HG02970 (cell line): ENCODE data around the gene NECTIN2.
"Not testable (repeated sequence)": the region's sequence is repeated elsewhere in the genome, so short reads cannot be mapped to it uniquely, and the experiment has no call there.

Experiments used
- ATAC-seq: cut with Tn5 transposase; IDR thresholded peaks from one replicate; pipeline ENCODE4 v1.9.1; 2021; ENCODE audit warnings: mild to moderate bottlenecking, moderate library complexity, moderate number of reproducible peaks; ENCODE audit not compliant: unreplicated experiment, low FRiP score

NECTIN2 gene

GRCh38 chr19:44882063-44882462 lies 36.0 kb downstream of the NECTIN2 start:
- no peak for ATAC-seq

GRCh38 chr19:44882619-44883397 lies 36.7 kb downstream of the NECTIN2 start:
- ATAC-seq = not testable (repeated sequence)

GRCh38 chr19:44883922-44884321 lies 37.8 kb downstream of the NECTIN2 start:
- no peak for ATAC-seq

GRCh38 chr19:44884566-44884965 lies 38.5 kb downstream of the NECTIN2 start:
- no peak for ATAC-seq

- ATAC-seq = no peak
These were observed 40.0 kb downstream of the NECTIN2 start for GRCh38 chr19:44886141-44886540.

- ATAC-seq = no peak
These were observed 41.6 kb downstream of the NECTIN2 start for GRCh38 chr19:44887648-44888047.

GRCh38 chr19:44888335-44888734 lies 42.2 kb downstream of the NECTIN2 start:
- not testable (repeated sequence) for ATAC-seq

GRCh38 chr19:44889830-44890365 lies 43.8 kb downstream of the NECTIN2 start:
- ATAC-seq = no peak

GRCh38 chr19:44890366-44891015 lies 44.4 kb downstream of the NECTIN2 start:
- peak; percentile 88 for ATAC-seq

GRCh38 chr19:44891016-44891882 lies 45.2 kb downstream of the NECTIN2 start, which contains the start of gene TOMM40:
TOMM40 (plus strand) TSS chr19:44891254; CDS start chr19:44891416, 162 bp downstream.
- no peak for ATAC-seq

GRCh38 chr19:44892932-44893331 lies 46.8 kb downstream of the NECTIN2 start:
- ATAC-seq = no peak

GRCh38 chr19:44893332-44894051 lies 47.4 kb downstream of the NECTIN2 start:
- no peak for ATAC-seq

- ATAC-seq = no peak
These were observed 47.9 kb downstream of the NECTIN2 start for GRCh38 chr19:44894052-44894400.

- ATAC-seq = no peak
These were observed 48.8 kb downstream of the NECTIN2 start for GRCh38 chr19:44894946-44895345.

- ATAC-seq = no peak
These were observed 51.7 kb downstream of the NECTIN2 start for GRCh38 chr19:44897835-44898234.

GRCh38 chr19:44900328-44901244 lies 54.5 kb downstream of the NECTIN2 start:
- ATAC-seq = no peak

GRCh38 chr19:44903216-44903601 lies 57.1 kb downstream of the NECTIN2 start:
- ATAC-seq = no peak

- no peak for ATAC-seq
These were observed 57.7 kb downstream of the NECTIN2 start for GRCh38 chr19:44903602-44904425.
